T-helper 1 cell treated with Interleukin-12 subunit alpha and Interleukin-12 subunit beta and Interleukin-4 antibody, amounts not matched to agents 30 ng/mL and 1 ng/mL, for 36 hours (primary cell): Measurements from ENCODE around the gene ADAMTS15. TPM values are rescaled to one million over a fixed set of nuclear protein-coding genes. Genes with fewer than 3 reads are reported as not detected.

Experiments
- intact Hi-C: fragments of 100-400 bp; cut with micrococcal nuclease; formaldehyde crosslinking; loops from one replicate; pipeline ENCODE4 v1.15.1; 2024
- total RNA-seq: library from RNA; stranded (reverse); gene quantifications from 2 replicates; pipeline ENCODE4 v1.2.3, GENCODE V29; 2022

Gene ADAMTS15
- 0.07 TPM in 1 of 2 replicates, not detected in the other for total RNA-seq

DNA sequence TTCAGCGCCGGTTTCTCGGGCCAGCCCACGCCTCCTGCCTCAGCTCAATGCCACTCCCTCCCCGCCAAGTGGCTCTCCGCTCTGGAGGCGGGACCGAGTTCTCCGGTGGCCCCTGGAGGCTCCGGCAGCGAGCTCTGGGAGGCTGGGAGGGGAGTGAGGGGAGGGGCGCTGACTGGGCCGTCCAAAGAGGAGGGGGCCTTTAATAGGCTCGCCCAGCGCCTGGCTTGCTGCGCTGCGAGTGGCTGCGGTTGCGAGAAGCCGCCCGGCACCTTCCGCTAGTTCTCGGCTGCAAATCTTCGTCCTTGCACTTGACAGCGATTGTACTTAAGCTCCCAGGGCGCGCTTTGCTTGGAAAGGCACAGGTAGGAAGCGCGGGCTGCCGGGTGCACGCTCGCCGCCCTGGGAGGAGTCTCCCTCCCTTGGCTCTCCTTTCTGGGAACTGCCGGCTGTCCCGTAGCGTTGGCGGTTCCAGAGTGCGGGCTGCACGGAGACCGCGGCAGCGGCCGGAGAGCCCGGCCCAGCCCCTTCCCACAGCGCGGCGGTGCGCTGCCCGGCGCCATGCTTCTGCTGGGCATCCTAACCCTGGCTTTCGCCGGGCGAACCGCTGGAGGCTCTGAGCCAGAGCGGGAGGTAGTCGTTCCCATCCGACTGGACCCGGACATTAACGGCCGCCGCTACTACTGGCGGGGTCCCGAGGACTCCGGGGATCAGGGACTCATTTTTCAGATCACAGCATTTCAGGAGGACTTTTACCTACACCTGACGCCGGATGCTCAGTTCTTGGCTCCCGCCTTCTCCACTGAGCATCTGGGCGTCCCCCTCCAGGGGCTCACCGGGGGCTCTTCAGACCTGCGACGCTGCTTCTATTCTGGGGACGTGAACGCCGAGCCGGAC, at the start of gene ADAMTS15:
Gene ADAMTS15 (plus strand): TSS at position 230 of the 894 bp plus-strand sequence. CDS start 329 bp downstream, at position 559.
- intact Hi-C loops = no loop called here

DNA sequence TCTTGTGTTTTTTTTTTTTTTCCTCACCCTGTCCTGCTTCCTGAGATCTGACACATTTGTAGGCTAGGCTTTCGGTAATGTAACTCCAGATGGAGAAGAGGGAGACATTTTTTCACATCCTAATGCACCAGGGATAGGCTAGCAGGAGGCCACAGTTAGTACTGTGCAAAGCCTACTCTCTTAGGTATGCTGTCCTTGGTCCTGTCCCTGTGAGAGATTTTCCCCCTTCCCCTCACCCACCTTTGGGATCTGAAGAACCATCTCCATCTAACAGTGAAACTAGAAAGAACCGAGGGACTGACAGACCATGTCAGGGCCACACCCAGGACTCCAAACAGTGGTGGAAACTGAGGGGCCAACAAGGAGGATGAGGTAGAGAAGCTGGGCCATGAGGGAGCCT, 49.2 kb upstream of the ADAMTS15 start:
- intact Hi-C loops = no loop called here

DNA sequence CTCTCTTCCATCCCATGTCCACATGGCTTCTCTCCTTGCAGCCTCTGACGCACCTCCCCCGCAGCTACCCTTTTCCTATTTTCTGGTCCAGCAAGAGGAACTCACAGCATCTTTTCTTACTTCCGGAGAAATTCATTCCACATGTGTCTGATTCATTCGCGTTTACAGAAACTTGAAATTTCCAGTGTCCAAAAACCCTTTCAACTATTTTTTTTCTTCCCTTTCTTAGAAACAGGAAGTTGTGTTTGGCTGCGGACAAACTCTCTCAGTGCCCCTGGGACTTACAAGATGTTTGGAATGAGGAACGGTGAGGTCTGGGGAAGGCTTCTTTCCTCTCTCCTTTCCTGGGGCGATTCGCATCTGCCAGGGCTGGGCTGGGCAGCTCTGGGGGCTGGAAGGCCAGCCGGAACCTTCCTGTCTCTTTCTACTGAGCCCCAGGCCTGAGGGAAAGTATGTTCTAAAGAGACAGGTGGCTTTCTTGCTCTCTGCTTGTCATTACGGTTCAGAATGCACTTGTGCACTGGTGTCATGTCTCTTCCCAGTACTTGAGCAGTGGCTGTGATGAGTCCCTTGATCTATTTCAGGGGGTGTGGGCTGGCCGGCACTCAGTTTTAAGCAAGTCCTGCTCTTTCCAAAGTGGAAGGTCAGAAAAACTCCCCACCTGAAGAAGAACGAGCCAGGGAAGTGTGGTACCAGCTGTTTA, 47.5 kb upstream of the ADAMTS15 start:
- intact Hi-C loops = no loop called here

GRCh38 chr11:130402570-130402969, 45.9 kb upstream of the ADAMTS15 start:
- intact Hi-C loops = no loop called here

GRCh38 chr11:130403271-130403804, 45.1 kb upstream of the ADAMTS15 start:
- intact Hi-C loops = no loop called here

GRCh38 chr11:130403967-130404366, 44.5 kb upstream of the ADAMTS15 start:
- intact Hi-C loops = no loop called here

DNA sequence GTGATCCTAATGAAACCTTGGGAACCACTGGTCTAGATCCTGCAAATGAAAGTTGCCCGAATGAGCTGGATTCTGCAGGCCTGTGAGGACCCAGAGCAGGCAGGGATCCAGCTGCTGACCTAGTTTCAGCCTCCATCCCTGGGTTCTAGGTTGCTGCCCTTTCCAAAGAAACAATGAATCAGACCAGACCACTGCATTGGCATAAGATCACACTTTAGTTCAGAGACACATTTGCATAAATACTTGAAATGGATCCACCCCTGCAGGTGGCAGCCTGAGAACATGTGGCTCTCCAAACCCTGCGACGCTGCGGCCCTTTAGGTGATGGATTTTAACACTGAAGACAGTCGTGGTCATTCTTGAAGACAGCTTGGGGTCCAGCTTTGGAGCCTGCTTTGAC, 43.7 kb upstream of the ADAMTS15 start:
- intact Hi-C loops = no loop called here

GRCh38 chr11:130405428-130405827, 43.0 kb upstream of the ADAMTS15 start:
- intact Hi-C loops = no loop called here

DNA sequence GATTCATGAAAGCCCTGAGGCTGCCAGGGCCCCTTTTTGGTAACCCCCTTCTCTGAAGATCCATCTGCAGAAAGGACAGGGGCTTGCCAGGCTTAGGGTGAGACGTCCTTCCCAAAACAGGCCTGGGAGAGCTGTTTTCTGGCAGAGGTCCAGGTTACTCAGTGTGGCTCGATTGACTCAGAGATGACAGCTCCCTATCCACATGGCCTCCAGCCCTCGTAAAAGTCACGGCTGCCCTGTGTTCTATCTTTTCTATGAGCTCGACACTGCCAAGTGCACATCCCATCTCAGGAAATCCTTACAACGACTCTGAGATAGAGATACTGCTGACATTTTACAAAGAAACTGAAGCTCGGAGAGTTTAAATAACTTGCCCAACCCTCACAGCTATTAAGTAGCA, 40.5 kb upstream of the ADAMTS15 start:
- intact Hi-C loops = no loop called here

DNA sequence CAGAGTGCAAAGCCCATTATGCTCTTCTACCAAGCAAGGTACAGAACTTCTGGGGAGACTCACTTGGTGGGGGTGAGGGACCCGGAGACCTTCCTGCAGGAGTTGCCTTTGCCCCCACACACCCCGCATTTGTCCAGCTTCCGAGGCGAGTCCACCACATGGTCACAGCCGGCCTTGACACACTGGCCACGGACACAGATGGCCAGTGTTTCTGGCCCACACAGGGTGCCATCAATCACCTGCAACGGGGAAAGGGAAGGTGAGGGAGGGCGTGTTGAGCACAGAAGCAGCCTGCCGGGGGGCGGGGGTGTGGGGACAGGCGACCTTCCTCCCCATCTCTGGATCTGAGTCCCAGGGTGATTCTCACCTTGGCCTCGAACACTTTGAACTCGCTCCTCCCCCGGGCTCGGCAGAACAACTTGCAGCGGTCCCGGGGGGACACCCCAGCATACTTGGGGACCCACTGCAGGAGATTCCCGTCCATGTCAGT, 40.0 kb upstream of the ADAMTS15 start:
- intact Hi-C loops = no loop called here

GRCh38 chr11:130408901-130409300, 39.5 kb upstream of the ADAMTS15 start:
- intact Hi-C loops = no loop called here

DNA sequence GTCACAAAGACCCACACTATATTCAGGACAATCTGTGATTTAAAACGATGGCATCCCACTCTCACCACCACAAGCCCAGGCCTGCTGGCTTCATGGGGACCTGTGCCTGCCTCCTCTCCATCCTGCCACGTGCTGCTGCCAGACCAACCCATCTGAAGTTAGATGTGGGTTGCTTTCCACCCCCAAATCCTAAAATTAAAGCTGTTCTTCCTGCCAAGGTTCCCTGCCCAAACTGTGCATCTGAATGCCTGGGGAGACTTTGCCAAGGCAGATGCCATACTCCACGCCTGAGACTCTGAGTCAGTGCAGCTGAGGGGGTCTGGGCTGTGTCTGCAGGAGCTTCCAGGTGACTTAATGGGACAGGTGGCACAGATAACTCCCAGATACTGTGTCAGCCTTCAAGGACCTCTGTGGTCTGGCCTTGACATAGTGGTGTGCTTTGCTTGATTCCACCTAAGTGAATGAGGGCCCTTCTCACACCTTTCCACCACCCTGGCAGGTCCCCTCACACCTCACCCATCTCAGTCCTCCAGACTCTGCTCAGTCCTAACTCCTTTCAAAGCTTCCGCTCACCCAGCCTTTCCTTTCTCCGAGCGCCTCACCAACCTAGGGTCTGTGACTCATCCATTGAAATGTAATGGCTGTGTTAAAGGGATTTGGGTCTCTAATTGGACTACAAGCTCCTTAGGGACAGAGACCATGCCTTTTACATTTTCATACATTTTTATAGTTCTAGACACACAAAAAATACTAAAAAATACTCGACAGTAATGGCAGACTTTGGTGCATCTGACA, 38.7 kb upstream of the ADAMTS15 start:
- intact Hi-C loops = no loop called here

DNA sequence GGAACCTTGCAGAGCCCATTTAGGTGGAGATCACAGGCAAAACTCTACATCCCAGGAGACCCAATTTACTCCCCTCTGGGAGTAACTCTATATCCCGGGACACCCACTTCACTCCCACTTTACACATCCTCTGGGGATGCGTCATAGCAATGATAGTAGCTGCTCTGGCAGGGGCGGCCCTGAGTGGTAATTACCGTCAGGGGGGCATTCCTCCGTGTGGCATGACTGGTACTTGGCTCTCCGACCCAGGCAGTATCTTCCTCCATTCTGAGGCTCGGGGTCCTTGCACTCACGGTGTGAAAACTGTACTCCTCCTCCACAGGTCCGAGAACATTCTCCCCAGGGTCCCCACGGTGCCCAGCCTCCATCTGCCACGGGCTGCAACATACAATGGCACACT, 37.2 kb upstream of the ADAMTS15 start:
- intact Hi-C loops = no loop called here

DNA sequence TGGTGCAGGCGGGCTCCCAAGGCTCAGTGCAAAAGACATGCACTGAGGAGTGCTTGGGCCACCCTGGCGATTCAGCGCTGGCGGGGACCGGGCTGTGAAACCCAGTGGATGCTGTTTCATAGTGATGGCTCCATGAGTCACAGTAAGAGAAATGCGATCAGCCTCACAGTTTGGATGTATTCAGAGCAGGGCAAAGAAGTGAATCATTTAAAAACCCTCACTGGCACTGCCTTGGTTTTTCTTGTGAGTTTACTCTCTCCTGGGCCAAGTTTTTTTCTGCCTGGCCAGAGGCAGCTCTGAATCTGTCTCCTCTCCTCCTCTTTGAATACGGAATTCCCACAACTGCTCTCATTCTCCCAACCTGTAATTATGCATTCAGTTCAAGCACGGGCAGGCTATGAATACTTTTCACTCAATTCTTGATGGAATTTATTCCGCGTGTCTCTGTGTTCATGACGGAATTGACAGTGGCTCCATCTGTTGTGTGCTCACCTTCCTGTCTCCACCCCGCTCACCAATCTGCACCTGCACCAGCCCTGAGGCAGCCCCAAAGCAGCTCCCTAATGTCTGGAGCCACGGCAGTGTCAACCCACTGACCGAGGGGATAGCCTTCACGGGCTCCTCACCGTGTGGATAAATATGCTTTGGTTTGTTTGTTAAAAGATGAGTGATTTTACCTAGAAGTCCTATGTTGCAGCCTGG, 34.9 kb upstream of the ADAMTS15 start:
- intact Hi-C loops = no loop called here

DNA sequence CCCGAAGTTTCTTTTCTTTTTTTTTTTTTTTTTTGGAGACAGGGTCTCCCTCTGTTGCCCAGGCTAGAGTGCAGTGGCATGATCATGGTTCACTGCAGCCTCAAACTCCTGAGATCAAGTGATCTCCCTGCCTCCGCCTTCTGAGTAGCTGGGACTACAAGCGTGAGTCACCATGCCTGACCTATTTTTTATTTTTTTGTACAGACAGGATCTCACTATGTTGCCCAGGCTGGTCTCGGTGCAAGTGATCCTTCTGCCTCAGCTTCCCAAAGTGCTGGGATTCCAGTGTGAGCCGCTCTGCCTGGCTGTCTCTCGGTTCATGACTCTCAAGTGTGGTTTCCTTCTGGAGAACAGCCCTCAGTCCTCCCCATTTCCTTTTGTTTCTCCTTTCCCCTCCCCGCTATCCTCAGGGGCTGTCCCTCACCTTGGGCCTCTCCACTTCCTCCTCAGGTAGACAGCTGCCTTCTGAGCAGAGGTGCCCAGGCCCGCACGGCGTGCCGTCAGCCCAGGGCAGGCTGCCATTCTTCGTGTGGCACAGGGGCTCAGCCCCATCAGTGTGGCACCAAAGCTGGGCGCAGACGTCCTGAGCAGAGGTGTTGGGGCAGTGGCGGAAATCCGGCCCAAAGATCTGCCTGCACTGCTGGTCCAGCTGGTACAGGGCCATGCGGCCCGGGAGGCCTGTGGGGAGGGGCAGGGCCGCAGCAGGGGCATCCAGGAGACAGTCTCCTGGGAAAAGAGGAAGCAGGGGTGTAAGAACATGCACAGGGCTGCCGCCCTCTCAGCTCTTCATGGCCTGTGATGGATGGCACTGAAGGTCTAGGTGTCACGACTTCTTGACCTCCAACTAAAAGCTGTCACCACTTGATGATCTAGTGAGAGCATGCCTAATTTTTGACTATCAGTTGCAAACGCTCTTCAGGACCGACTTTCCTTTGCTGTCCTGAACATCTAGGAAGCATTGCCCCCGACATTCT, 34.1 kb upstream of the ADAMTS15 start:
- intact Hi-C loops = no loop called here

- intact Hi-C loops = no loop called here
These were observed 32.5 kb upstream of the ADAMTS15 start for GRCh38 chr11:130415731-130416529.

DNA sequence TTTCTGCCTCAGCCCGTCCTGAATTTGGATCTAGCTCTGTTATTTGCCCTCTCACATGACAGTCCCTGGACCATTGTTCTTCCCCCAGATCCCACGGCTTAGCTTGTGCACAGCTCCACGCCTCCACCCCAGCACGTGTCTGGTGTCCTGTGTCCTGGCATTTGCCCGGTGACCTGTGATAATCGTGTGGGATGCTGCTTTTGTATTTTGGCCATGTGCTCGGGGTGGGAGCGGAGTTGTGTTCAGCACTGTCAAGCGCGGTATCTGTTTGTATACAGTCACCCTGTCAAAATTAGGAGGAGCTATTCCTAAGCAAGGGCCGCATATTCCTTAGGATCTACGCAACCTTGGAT, 31.9 kb upstream of the ADAMTS15 start:
- intact Hi-C loops = no loop called here

GRCh38 chr11:130416906-130417305, 31.5 kb upstream of the ADAMTS15 start:
- intact Hi-C loops = no loop called here

GRCh38 chr11:130418210-130418609, 30.2 kb upstream of the ADAMTS15 start:
- intact Hi-C loops = no loop called here
